WTC11 (cell line): ENCODE data around the gene TBC1D1.

ENCODE experiments used
- CREB1 ChIP-seq: sonication (generic); formaldehyde crosslinking; IDR thresholded peaks from 2 replicates; pipeline ENCODE4 v1.8.0; 2023; ENCODE audit warnings: mild to moderate bottlenecking, missing genetic modification reagents
- MAX ChIP-seq: sonication (generic); formaldehyde crosslinking; IDR thresholded peaks from 2 replicates; pipeline ENCODE4 v1.8.0; 2022; ENCODE audit warnings: mild to moderate bottlenecking, missing genetic modification reagents
- PREB ChIP-seq: sonication (generic); formaldehyde crosslinking; IDR thresholded peaks from 2 replicates; pipeline ENCODE4 v1.8.1; 2022; ENCODE audit warnings: mild to moderate bottlenecking, missing genetic modification reagents, moderate library complexity, borderline replicate concordance
- SMAD3 ChIP-seq: sonication (generic); formaldehyde crosslinking; IDR thresholded peaks from 2 replicates; pipeline ENCODE4 v1.8.0; 2022; ENCODE audit warnings: missing genetic modification reagents, mild to moderate bottlenecking, borderline replicate concordance

GRCh38 chr4:38003102-38003501 is 112.2 kb downstream of the TBC1D1 start:
- TF ChIP-seq CREB1 = no peak
- TF ChIP-seq SMAD3 (CRISPR knock-in tag) = no peak
- no peak for TF ChIP-seq MAX (CRISPR knock-in tag)
- no peak for TF ChIP-seq PREB (CRISPR knock-in tag)
